BE2C (cell line): ENCODE measurements around the gene TEKT3.

Experiments
- DNase-seq: peaks from one replicate; pipeline ENCODE4 v3.0.0-alpha.2; 2020
- H3K27me3 ChIP-seq: fragments of 250-450 bp; sonication (Bioruptor Pico); 2 replicates; pipeline ENCODE4 v1.5.1; 2020; ENCODE audit warnings: mild to moderate bottlenecking
- H3K36me3 ChIP-seq: fragments of 250-450 bp; sonication (Bioruptor Pico); 2 replicates; pipeline ENCODE4 v1.5.1; 2020; ENCODE audit warnings: mild to moderate bottlenecking
- H3K4me1 ChIP-seq: fragments of 250-450 bp; sonication (Bioruptor Pico); 2 replicates; pipeline ENCODE4 v1.5.1; 2020
- H3K4me3 ChIP-seq: 2 replicates; pipeline ENCODE4 v1.5.1; 2011; ENCODE audit warnings: low read depth, low read length
- H3K9me3 ChIP-seq: fragments of 250-450 bp; sonication (Bioruptor Pico); 2 replicates; pipeline ENCODE4 v1.5.1; 2020
- TF ChIP-seq, protein P1 (sequence below): IDR thresholded peaks from 2 replicates; pipeline ENCODE4 v1.5.1; 2012; ENCODE audit warnings: mild to moderate bottlenecking, low read depth, low read length

The TEKT3 gene

DNA sequence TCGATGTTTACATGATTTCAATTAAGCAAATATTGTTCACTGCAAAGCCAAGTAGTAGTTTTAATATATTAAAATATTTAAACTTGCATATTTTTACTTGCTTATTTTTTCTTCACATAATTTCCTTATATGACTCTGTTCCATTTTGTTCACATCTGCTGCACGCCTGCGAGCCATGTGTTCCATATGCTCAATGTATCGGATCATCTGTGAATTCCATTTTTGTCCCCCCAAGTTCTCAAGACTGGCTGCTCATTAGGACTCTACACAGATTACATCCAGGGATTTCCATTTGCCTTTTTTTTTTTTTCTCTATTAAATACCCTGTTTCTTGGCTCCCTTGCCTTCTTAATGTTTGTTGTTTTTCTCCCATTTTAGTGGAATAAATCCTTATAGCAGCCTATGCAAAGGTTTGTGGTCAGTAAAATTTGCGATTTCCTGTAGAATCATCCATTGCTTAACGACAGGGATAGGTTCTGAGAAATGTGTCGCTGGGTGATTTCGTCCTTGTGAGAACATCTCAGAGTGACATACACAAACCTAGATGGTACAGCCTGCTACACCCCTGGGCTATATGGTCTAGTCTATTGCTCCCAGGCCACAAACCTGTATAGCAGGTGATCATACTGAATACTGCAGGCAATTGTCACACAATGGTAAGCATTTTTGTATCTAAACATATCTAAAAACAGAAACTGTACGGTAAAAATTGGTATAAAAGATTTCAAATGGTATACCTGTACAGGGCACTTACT, 30.2 kb upstream of the TEKT3 start:
- TF ChIP-seq, protein P1, sequence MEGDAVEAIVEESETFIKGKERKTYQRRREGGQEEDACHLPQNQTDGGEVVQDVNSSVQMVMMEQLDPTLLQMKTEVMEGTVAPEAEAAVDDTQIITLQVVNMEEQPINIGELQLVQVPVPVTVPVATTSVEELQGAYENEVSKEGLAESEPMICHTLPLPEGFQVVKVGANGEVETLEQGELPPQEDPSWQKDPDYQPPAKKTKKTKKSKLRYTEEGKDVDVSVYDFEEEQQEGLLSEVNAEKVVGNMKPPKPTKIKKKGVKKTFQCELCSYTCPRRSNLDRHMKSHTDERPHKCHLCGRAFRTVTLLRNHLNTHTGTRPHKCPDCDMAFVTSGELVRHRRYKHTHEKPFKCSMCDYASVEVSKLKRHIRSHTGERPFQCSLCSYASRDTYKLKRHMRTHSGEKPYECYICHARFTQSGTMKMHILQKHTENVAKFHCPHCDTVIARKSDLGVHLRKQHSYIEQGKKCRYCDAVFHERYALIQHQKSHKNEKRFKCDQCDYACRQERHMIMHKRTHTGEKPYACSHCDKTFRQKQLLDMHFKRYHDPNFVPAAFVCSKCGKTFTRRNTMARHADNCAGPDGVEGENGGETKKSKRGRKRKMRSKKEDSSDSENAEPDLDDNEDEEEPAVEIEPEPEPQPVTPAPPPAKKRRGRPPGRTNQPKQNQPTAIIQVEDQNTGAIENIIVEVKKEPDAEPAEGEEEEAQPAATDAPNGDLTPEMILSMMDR: no peak
- Histone ChIP-seq H3K4me1 (no peaks in the 10 kb centered on the region), H3K9me3 (no peaks in the 10 kb centered on the region), H3K36me3 (no peaks in the 10 kb centered on the region), H3K27me3 (no peaks in the 10 kb centered on the region), H3K4me3 (no peak overlapping the region)
- no peak for DNase-seq

DNA sequence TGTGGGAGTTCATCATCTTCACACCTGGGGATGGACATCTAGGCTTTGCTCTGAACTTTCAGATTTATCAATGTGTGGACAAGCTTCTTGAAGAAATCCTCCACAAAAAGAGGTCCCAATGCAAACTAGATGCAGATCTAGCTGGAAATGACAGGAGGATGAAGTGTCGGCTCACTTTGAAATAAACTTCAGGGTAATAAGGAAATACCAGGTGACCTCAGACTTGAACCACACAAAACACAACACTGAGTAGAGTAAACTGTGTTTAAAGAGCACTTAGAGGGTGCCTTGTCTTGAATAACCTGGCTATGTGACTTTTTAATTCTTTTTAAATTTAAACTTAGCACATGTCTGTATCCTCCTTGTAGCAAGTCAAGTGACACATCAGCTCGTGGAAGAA, 27.2 kb upstream of the TEKT3 start:
- no peaks in the 10 kb centered on the region for H3K4me1 ChIP-seq
- H3K27me3 ChIP-seq: no peaks in the 10 kb centered on the region
- no peaks in the 10 kb centered on the region for H3K9me3 ChIP-seq
- no peak for DNase-seq
- TF ChIP-seq, protein P1: no peak
- H3K4me3 ChIP-seq: no peak overlapping the region
- no peaks in the 10 kb centered on the region for H3K36me3 ChIP-seq

DNA sequence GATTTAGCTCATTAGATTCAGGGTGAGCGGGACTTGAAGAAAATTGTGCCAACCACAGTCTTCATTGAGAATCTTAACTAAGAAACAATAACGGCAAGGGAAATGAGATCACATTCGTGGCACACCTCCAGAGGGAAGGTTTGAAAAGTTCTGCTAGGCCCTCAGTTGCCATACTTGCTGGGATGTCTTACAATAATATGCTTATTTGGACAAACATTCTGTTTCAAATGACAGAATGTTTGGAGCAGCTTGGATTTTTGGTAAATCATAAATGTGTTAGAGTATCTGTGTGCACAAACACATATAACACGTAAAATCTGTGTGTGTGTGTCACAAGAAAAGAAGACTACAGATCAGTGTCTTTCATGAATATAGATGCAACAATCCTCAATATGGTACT, 24.6 kb upstream of the TEKT3 start:
- no peak for DNase-seq
- Histone ChIP-seq H3K4me1 (no peaks in the 10 kb centered on the region), H3K27me3 (no peaks in the 10 kb centered on the region), H3K4me3 (no peak overlapping the region), H3K9me3 (no peaks in the 10 kb centered on the region), H3K36me3 (no peaks in the 10 kb centered on the region)
- TF ChIP-seq, protein P1: no peak

DNA sequence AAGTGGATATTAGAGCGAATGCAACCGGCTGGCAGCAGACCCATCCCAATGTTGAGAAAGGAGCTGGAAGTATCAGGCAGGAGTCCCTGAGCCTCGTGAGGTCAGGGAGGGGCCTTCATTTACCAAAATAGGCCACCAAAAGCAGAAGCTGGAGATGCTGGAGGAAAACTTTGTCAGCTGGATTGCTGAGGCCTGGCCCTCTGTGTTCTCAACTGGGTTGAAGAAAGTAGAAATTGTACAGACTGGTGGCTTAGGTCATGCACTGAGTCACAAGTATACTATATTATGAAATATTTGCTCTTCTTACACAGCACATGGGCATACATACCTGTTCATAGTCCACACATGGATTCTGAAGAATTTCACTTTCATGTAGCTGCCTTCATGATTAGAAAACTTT, 23.2 kb upstream of the TEKT3 start:
- H3K36me3 ChIP-seq: no peaks in the 10 kb centered on the region
- H3K27me3 ChIP-seq: no peaks in the 10 kb centered on the region
- no peaks in the 10 kb centered on the region for H3K4me1 ChIP-seq
- TF ChIP-seq, protein P1: no peak
- DNase-seq: no peak
- H3K4me3 ChIP-seq: no peak overlapping the region
- H3K9me3 ChIP-seq: no peaks in the 10 kb centered on the region

DNA sequence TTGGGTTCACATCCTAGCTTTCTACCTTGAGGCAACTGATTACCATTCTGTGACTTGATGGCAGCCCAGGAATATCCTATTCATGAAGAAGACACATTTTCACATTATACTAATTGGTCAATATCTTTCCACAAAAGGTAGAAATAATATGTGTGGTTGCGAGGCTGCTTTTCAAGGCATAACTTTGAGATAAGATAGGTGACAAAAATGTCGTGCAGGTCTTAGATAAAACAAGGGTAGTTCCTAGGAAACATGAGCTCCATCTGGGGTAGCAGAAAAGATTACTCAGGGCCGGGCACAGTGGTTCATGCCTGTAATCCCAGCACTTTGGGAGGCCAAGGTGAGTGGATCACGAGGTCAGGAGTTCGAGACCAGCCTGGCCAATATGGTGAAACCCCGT, 22.3 kb upstream of the TEKT3 start:
- Histone ChIP-seq H3K9me3 (no peaks in the 10 kb centered on the region), H3K36me3 (no peaks in the 10 kb centered on the region), H3K4me1 (no peaks in the 10 kb centered on the region), H3K27me3 (no peaks in the 10 kb centered on the region), H3K4me3 (no peak overlapping the region)
- DNase-seq: no peak
- TF ChIP-seq, protein P1: no peak

DNA sequence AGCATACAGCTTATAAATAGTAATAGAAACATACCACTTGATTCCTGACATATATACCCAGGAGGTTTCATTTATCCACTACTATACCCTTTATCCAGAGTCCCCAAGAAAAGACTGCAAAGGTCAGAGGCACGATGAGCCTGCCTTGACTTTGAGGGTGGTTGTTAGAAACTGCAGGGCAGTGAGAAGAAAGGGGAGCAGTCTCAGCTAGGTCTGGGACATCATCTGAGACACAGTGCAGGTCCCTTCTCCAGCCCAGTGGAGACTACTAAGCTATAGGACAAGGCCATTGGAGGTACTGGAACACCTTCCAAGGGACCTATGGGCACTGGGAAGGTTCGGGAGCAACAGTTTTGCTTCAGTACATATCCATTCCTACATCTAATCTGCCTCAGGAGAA, 20.2 kb upstream of the TEKT3 start:
- Histone ChIP-seq H3K4me3 (no peak overlapping the region), H3K27me3 (no peaks in the 10 kb centered on the region), H3K4me1 (no peaks in the 10 kb centered on the region), H3K36me3 (no peaks in the 10 kb centered on the region), H3K9me3 (no peaks in the 10 kb centered on the region)
- TF ChIP-seq, protein P1: no peak
- no peak for DNase-seq
